ENCODE data around the gene TAGLN.

Gene TAGLN

DNA sequence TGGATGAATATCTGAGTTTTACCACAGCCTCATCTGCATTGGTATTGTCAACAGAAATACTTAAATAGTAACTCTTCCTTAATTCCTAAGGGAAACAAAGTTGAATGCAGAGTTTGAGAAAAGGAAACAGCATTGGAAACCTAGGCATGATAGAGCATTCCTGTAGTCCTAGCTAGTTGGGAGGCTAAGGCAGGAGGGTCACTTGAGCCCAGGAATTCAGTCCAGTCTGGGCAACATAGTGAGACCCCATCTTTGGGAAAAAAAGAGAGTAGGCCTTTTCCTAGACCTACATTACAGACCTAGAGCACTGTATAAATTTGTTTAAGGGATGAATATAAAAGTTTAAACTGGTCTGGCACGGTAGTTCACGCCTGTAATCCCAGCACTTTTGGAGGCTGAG lies 41.7 kb upstream of the TAGLN start:
- Histone ChIP-seq H3K4me3 (ENCODE audit: low read length, poor library complexity, severe bottlenecking) (no peak overlapping the region), H3K4me1 (ENCODE audit: insufficient read depth, low read length, poor library complexity, severe bottlenecking) (peaks cover 4% of the 10 kb centered on the region), H3K9me2 (replicated peaks; ENCODE audit: low read depth, low read length) (no peaks in the 10 kb centered on the region), H4K20me1 (ENCODE audit: insufficient read depth, low read length, poor library complexity, severe bottlenecking) (peaks cover 99% of the 10 kb centered on the region), H3K27me3 (ENCODE audit: insufficient read depth, low read length, poor library complexity, severe bottlenecking) (no peaks in the 10 kb centered on the region), H3K4me2 (ENCODE audit: low read depth, low read length, poor library complexity, severe bottlenecking) (no peak overlapping the region), H3K36me3 (ENCODE audit: insufficient read depth, low read length) (peaks cover 76% of the 10 kb centered on the region), H2AFZ (ENCODE audit: low read length) (no peak overlapping the region), H3K9ac (ENCODE audit: low read depth, low read length, poor library complexity, severe bottlenecking) (no peak overlapping the region), H3K9me3 (ENCODE audit: insufficient read depth, low read depth, low read length) (no peaks in the 10 kb centered on the region), H3K79me2 (ENCODE audit: insufficient read depth, low read length) (peaks cover 96% of the 10 kb centered on the region), H3F3A (ENCODE audit: low read depth) (no peaks in the 10 kb centered on the region)
- TF ChIP-seq, protein P1, sequence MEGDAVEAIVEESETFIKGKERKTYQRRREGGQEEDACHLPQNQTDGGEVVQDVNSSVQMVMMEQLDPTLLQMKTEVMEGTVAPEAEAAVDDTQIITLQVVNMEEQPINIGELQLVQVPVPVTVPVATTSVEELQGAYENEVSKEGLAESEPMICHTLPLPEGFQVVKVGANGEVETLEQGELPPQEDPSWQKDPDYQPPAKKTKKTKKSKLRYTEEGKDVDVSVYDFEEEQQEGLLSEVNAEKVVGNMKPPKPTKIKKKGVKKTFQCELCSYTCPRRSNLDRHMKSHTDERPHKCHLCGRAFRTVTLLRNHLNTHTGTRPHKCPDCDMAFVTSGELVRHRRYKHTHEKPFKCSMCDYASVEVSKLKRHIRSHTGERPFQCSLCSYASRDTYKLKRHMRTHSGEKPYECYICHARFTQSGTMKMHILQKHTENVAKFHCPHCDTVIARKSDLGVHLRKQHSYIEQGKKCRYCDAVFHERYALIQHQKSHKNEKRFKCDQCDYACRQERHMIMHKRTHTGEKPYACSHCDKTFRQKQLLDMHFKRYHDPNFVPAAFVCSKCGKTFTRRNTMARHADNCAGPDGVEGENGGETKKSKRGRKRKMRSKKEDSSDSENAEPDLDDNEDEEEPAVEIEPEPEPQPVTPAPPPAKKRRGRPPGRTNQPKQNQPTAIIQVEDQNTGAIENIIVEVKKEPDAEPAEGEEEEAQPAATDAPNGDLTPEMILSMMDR (conservative IDR thresholded peaks at IDR 0.05; ENCODE audit: low read length) = no peak
- no peak for TF ChIP-seq EZH2phosphoT487 (IDR thresholded peaks at IDR 0.05; ENCODE audit: borderline replicate concordance)

DNA sequence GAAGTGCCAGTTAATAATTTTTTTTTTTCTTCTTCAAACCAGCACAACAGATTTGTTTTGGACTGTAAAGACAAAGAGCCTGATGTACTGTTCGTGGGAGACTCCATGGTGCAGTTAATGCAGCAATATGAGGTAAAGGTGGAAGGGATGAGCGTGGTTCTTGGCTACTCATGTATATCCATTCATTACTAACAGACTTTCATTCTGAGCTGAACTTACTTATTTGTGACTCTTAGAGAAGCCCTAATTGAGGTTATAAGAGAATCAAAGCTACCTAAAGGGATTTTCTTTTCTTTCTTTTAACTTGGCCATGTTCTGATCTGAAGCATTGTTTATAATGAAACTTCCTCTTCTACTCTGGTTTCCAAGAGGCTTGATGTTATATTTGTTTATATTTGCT lies 39.3 kb upstream of the TAGLN start:
- Histone ChIP-seq H3K9me3 (ENCODE audit: insufficient read depth, low read depth, low read length) (no peaks in the 10 kb centered on the region), H3K4me2 (ENCODE audit: low read depth, low read length, poor library complexity, severe bottlenecking) (no peak overlapping the region), H3K9ac (ENCODE audit: low read depth, low read length, poor library complexity, severe bottlenecking) (no peak overlapping the region), H2AFZ (ENCODE audit: low read length) (no peak overlapping the region), H3K4me3 (ENCODE audit: low read length, poor library complexity, severe bottlenecking) (no peak overlapping the region), H3K4me1 (ENCODE audit: insufficient read depth, low read length, poor library complexity, severe bottlenecking) (no peaks in the 10 kb centered on the region), H3K36me3 (ENCODE audit: insufficient read depth, low read length) (peaks cover 82% of the 10 kb centered on the region), H4K20me1 (ENCODE audit: insufficient read depth, low read length, poor library complexity, severe bottlenecking) (peaks cover 78% of the 10 kb centered on the region), H3F3A (ENCODE audit: low read depth) (no peaks in the 10 kb centered on the region), H3K9me2 (replicated peaks; ENCODE audit: low read depth, low read length) (no peaks in the 10 kb centered on the region), H3K27me3 (ENCODE audit: insufficient read depth, low read length, poor library complexity, severe bottlenecking) (no peaks in the 10 kb centered on the region), H3K79me2 (ENCODE audit: insufficient read depth, low read length) (peaks cover 72% of the 10 kb centered on the region)
- TF ChIP-seq, protein P1 (conservative IDR thresholded peaks at IDR 0.05; ENCODE audit: low read length) = no peak
- no peak for TF ChIP-seq EZH2phosphoT487 (IDR thresholded peaks at IDR 0.05; ENCODE audit: borderline replicate concordance)

DNA sequence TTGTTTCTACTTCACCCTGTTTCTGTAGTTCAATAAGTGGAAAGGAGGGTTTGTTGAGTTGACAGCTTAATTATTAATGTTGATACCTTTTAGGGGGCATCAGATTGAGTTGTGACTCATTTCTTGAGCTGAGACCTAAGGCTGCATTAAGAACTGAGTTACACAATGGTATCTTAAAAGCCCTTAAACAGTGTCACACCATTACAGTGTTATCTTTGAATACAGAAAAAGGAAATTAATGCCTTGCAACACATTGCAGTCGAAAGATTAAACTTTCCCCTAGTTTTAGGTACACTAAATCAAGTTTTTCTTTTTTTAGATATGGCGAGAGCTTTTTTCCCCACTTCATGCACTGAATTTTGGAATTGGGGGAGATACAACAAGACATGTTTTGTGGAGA lies 38.3 kb upstream of the TAGLN start:
- Histone ChIP-seq H3K79me2 (ENCODE audit: insufficient read depth, low read length) (peaks cover 62% of the 10 kb centered on the region), H3K4me3 (ENCODE audit: low read length, poor library complexity, severe bottlenecking) (no peak overlapping the region), H4K20me1 (ENCODE audit: insufficient read depth, low read length, poor library complexity, severe bottlenecking) (peaks cover 69% of the 10 kb centered on the region), H3K9ac (ENCODE audit: low read depth, low read length, poor library complexity, severe bottlenecking) (no peak overlapping the region), H3K4me2 (ENCODE audit: low read depth, low read length, poor library complexity, severe bottlenecking) (no peak overlapping the region), H3K36me3 (ENCODE audit: insufficient read depth, low read length) (peaks cover 84% of the 10 kb centered on the region), H3K4me1 (ENCODE audit: insufficient read depth, low read length, poor library complexity, severe bottlenecking) (no peaks in the 10 kb centered on the region), H2AFZ (ENCODE audit: low read length) (no peak overlapping the region), H3K27me3 (ENCODE audit: insufficient read depth, low read length, poor library complexity, severe bottlenecking) (no peaks in the 10 kb centered on the region), H3K9me3 (ENCODE audit: insufficient read depth, low read depth, low read length) (no peaks in the 10 kb centered on the region), H3F3A (ENCODE audit: low read depth) (no peaks in the 10 kb centered on the region), H3K9me2 (replicated peaks; ENCODE audit: low read depth, low read length) (no peaks in the 10 kb centered on the region)
- TF ChIP-seq, protein P1 (conservative IDR thresholded peaks at IDR 0.05; ENCODE audit: low read length) = no peak
- TF ChIP-seq EZH2phosphoT487 (IDR thresholded peaks at IDR 0.05; ENCODE audit: borderline replicate concordance) = no peak
